ENCODE measurements around the gene AMPD3.

Gene AMPD3

GRCh38 chr11:10450462-10451425 lies 4.3 kb upstream of the AMPD3 start:
- 3% methylated on average over 80 of the region's 94 CpGs for WGBS
- Histone ChIP-seq H3K4me2 (ENCODE audit: low read length, poor library complexity, severe bottlenecking) (peak overlapping the region; percentile 90), H3K27ac (ENCODE audit: low read length, poor library complexity, severe bottlenecking) (no peak overlapping the region), H3K36me3 (ENCODE audit: control insufficient read depth in 1 of 2, insufficient read depth in 2 of 2, low read depth in 1 of 2, low read length in 2 of 2) (no peaks in the 10 kb centered on the region), H3K23ac (ENCODE audit: low read length in 2 of 2) (peak overlapping the region; percentile 26 to 54), H3K79me1 (replicated peaks; ENCODE audit: low read length, poor library complexity, severe bottlenecking) (peaks cover 11% of the 10 kb centered on the region), H2BK5ac (ENCODE audit: low read depth, low read length, poor library complexity, severe bottlenecking) (no peak overlapping the region), H3K18ac (ENCODE audit: low read depth in 1 of 2, low read length in 2 of 2) (peak overlapping the region; percentile 79 to 87), H3K14ac (ENCODE audit: low read length in 2 of 2) (peak overlapping the region in 1 of 2 experiments; percentile 18), H3K4ac (ENCODE audit: low read depth in 1 of 2, low read length in 2 of 2) (peak overlapping the region; percentile 47 to 82), H3K9ac (ENCODE audit: low read length) (peak overlapping the region; percentile 80), H2AK5ac (ENCODE audit: low read length, severe bottlenecking) (peak overlapping the region; percentile 10), H3K27me3 (ENCODE audit: control insufficient read depth in 1 of 2, insufficient read depth in 1 of 2, low read length in 2 of 2) (no peaks in the 10 kb centered on the region), H2BK120ac (ENCODE audit: low read depth, low read length) (peak overlapping the region; percentile 97), H3K4me3 (ENCODE audit: insufficient read depth in 1 of 2, low read depth in 1 of 2, low read length in 2 of 2) (peak overlapping the region; percentile 69 to 72), H4K91ac (ENCODE audit: low read length) (peak overlapping the region; percentile 93), H3K4me1 (ENCODE audit: control insufficient read depth, insufficient read depth, low read depth, low read length) (peaks cover 34% of the 10 kb centered on the region), H2AFZ (ENCODE audit: low read depth, low read length) (peak overlapping the region; percentile 72), H2BK15ac (ENCODE audit: low read depth, poor library complexity, severe bottlenecking) (peak overlapping the region; percentile 76), H3K9me3 (ENCODE audit: control insufficient read depth, low read length) (no peaks in the 10 kb centered on the region), H2BK12ac (ENCODE audit: low read length in 2 of 2) (peak overlapping the region; percentile 40 to 80), H4K8ac (ENCODE audit: low read length) (peak overlapping the region; percentile 99)
- peak; percentile 35 for DNase-seq

- H3K23ac ChIP-seq (ENCODE audit: low read length in 2 of 2), result no peak overlapping the region
- no peaks in the 10 kb centered on the region for H3K27me3 ChIP-seq (ENCODE audit: control insufficient read depth in 1 of 2, insufficient read depth in 1 of 2, low read length in 2 of 2)
- H3K4me1 ChIP-seq (ENCODE audit: control insufficient read depth, insufficient read depth, low read depth, low read length), result peaks cover 38% of the 10 kb centered on the region
- 68% methylated on average over 4 of the region's 4 CpGs for WGBS
- no peak for DNase-seq
- no peak overlapping the region for H3K18ac ChIP-seq (ENCODE audit: low read depth in 1 of 2, low read length in 2 of 2)
- H3K4me3 ChIP-seq (ENCODE audit: insufficient read depth in 1 of 2, low read depth in 1 of 2, low read length in 2 of 2), result peak overlapping the region in 1 of 2 experiments; percentile 72
- peaks cover 11% of the 10 kb centered on the region for H3K79me1 ChIP-seq (replicated peaks; ENCODE audit: low read length, poor library complexity, severe bottlenecking)
- peak overlapping the region; percentile 90 for H3K4me2 ChIP-seq (ENCODE audit: low read length, poor library complexity, severe bottlenecking)
- no peaks in the 10 kb centered on the region for H3K9me3 ChIP-seq (ENCODE audit: control insufficient read depth, low read length)
- peak overlapping the region; percentile 10 for H2AK5ac ChIP-seq (ENCODE audit: low read length, severe bottlenecking)
- H2BK15ac ChIP-seq (ENCODE audit: low read depth, poor library complexity, severe bottlenecking), result peak overlapping the region; percentile 33
- peak overlapping the region; percentile 93 for H4K91ac ChIP-seq (ENCODE audit: low read length)
- no peaks in the 10 kb centered on the region for H3K36me3 ChIP-seq (ENCODE audit: control insufficient read depth in 1 of 2, insufficient read depth in 2 of 2, low read depth in 1 of 2, low read length in 2 of 2)
- H2BK5ac ChIP-seq (ENCODE audit: low read depth, low read length, poor library complexity, severe bottlenecking), result no peak overlapping the region
- H3K27ac ChIP-seq (ENCODE audit: low read length, poor library complexity, severe bottlenecking), result no peak overlapping the region
- no peak overlapping the region for H3K14ac ChIP-seq (ENCODE audit: low read length in 2 of 2)
- peak overlapping the region in 1 of 2 experiments; percentile 82 for H3K4ac ChIP-seq (ENCODE audit: low read depth in 1 of 2, low read length in 2 of 2)
- H4K8ac ChIP-seq (ENCODE audit: low read length), result no peak overlapping the region
- no peak overlapping the region for H2BK120ac ChIP-seq (ENCODE audit: low read depth, low read length)
- H3K9ac ChIP-seq (ENCODE audit: low read length), result peak overlapping the region; percentile 80
- peak overlapping the region in 1 of 2 experiments; percentile 40 for H2BK12ac ChIP-seq (ENCODE audit: low read length in 2 of 2)
- no peak overlapping the region for H2AFZ ChIP-seq (ENCODE audit: low read depth, low read length)
These were observed 3.5 kb upstream of the AMPD3 start for GRCh38 chr11:10451426-10452116.

GRCh38 chr11:10452211-10452767 lies 2.8 kb upstream of the AMPD3 start:
- peaks cover 40% of the 10 kb centered on the region for H3K4me1 ChIP-seq (ENCODE audit: control insufficient read depth, insufficient read depth, low read depth, low read length)
- peaks cover 11% of the 10 kb centered on the region for H3K79me1 ChIP-seq (replicated peaks; ENCODE audit: low read length, poor library complexity, severe bottlenecking)
- no peak overlapping the region for H3K23ac ChIP-seq (ENCODE audit: low read length in 2 of 2)
- H2AK5ac ChIP-seq (ENCODE audit: low read length, severe bottlenecking), result no peak overlapping the region
- no peaks in the 10 kb centered on the region for H3K9me3 ChIP-seq (ENCODE audit: control insufficient read depth, low read length)
- no peak overlapping the region for H3K9ac ChIP-seq (ENCODE audit: low read length)
- no peak overlapping the region for H4K8ac ChIP-seq (ENCODE audit: low read length)
- no peak overlapping the region for H3K4ac ChIP-seq (ENCODE audit: low read depth in 1 of 2, low read length in 2 of 2)
- WGBS, result 100% methylated on average over 2 of the region's 3 CpGs
- no peak overlapping the region for H3K18ac ChIP-seq (ENCODE audit: low read depth in 1 of 2, low read length in 2 of 2)
- H2BK5ac ChIP-seq (ENCODE audit: low read depth, low read length, poor library complexity, severe bottlenecking), result no peak overlapping the region
- H2BK15ac ChIP-seq (ENCODE audit: low read depth, poor library complexity, severe bottlenecking), result no peak overlapping the region
- no peak overlapping the region for H2BK12ac ChIP-seq (ENCODE audit: low read length in 2 of 2)
- H2BK120ac ChIP-seq (ENCODE audit: low read depth, low read length), result no peak overlapping the region
- no peak overlapping the region for H3K14ac ChIP-seq (ENCODE audit: low read length in 2 of 2)
- no peak overlapping the region for H3K4me2 ChIP-seq (ENCODE audit: low read length, poor library complexity, severe bottlenecking)
- no peak overlapping the region for H3K27ac ChIP-seq (ENCODE audit: low read length, poor library complexity, severe bottlenecking)
- H2AFZ ChIP-seq (ENCODE audit: low read depth, low read length), result no peak overlapping the region
- H3K4me3 ChIP-seq (ENCODE audit: insufficient read depth in 1 of 2, low read depth in 1 of 2, low read length in 2 of 2), result no peak overlapping the region
- H4K91ac ChIP-seq (ENCODE audit: low read length), result no peak overlapping the region
- H3K27me3 ChIP-seq (ENCODE audit: control insufficient read depth in 1 of 2, insufficient read depth in 1 of 2, low read length in 2 of 2), result no peaks in the 10 kb centered on the region
- DNase-seq, result no peak
- no peaks in the 10 kb centered on the region for H3K36me3 ChIP-seq (ENCODE audit: control insufficient read depth in 1 of 2, insufficient read depth in 2 of 2, low read depth in 1 of 2, low read length in 2 of 2)

GRCh38 chr11:10453261-10453660 lies 1.8 kb upstream of the AMPD3 start:
- Histone ChIP-seq H3K4me2 (ENCODE audit: low read length, poor library complexity, severe bottlenecking) (no peak overlapping the region), H2AK5ac (ENCODE audit: low read length, severe bottlenecking) (no peak overlapping the region), H2BK120ac (ENCODE audit: low read depth, low read length) (no peak overlapping the region), H3K9ac (ENCODE audit: low read length) (no peak overlapping the region), H3K14ac (ENCODE audit: low read length in 2 of 2) (no peak overlapping the region), H3K9me3 (ENCODE audit: control insufficient read depth, low read length) (no peaks in the 10 kb centered on the region), H3K27ac (ENCODE audit: low read length, poor library complexity, severe bottlenecking) (no peak overlapping the region), H2BK5ac (ENCODE audit: low read depth, low read length, poor library complexity, severe bottlenecking) (no peak overlapping the region), H4K91ac (ENCODE audit: low read length) (no peak overlapping the region), H3K4ac (ENCODE audit: low read depth in 1 of 2, low read length in 2 of 2) (no peak overlapping the region), H3K4me3 (ENCODE audit: insufficient read depth in 1 of 2, low read depth in 1 of 2, low read length in 2 of 2) (no peak overlapping the region), H3K36me3 (ENCODE audit: control insufficient read depth in 1 of 2, insufficient read depth in 2 of 2, low read depth in 1 of 2, low read length in 2 of 2) (no peaks in the 10 kb centered on the region), H2AFZ (ENCODE audit: low read depth, low read length) (no peak overlapping the region), H3K79me1 (replicated peaks; ENCODE audit: low read length, poor library complexity, severe bottlenecking) (peaks cover 13% of the 10 kb centered on the region), H2BK15ac (ENCODE audit: low read depth, poor library complexity, severe bottlenecking) (no peak overlapping the region), H3K27me3 (ENCODE audit: control insufficient read depth in 1 of 2, insufficient read depth in 1 of 2, low read length in 2 of 2) (no peaks in the 10 kb centered on the region), H2BK12ac (ENCODE audit: low read length in 2 of 2) (peak overlapping the region in 1 of 2 experiments; percentile 14), H4K8ac (ENCODE audit: low read length) (no peak overlapping the region), H3K18ac (ENCODE audit: low read depth in 1 of 2, low read length in 2 of 2) (no peak overlapping the region), H3K23ac (ENCODE audit: low read length in 2 of 2) (no peak overlapping the region), H3K4me1 (ENCODE audit: control insufficient read depth, insufficient read depth, low read depth, low read length) (peaks cover 42% of the 10 kb centered on the region)
- DNase-seq, result no peak
- WGBS, result 100% methylated on average over 2 of the region's 3 CpGs
